ENCODE data around the gene SLC1A4.
A peak's percentile ranks its signal among the peaks of the same experiment; 100 is the strongest.
"Not testable (repeated sequence)": the region's sequence is repeated elsewhere in the genome, so short reads cannot be mapped to it uniquely, and the experiment has no call there.

SLC1A4 gene

GRCh38 chr2:64966017-64966416, 23.2 kb upstream of the SLC1A4 start:
- DNase-seq (ENCODE audit: low spot score): no peak

GRCh38 chr2:64966839-64967238, 22.4 kb upstream of the SLC1A4 start:
- DNase-seq (ENCODE audit: low spot score): no peak

GRCh38 chr2:64967601-64968000, 21.6 kb upstream of the SLC1A4 start:
- no peak for DNase-seq (ENCODE audit: low spot score)

GRCh38 chr2:64969086-64969485, 20.1 kb upstream of the SLC1A4 start:
- not testable (repeated sequence) for DNase-seq (ENCODE audit: low spot score)

GRCh38 chr2:64970495-64970894, 18.7 kb upstream of the SLC1A4 start:
- DNase-seq (ENCODE audit: low spot score): no peak

- DNase-seq (ENCODE audit: low spot score): no peak
Observed at GRCh38 chr2:64972426-64972825, 16.8 kb upstream of the SLC1A4 start.

GRCh38 chr2:64972876-64973275, 16.3 kb upstream of the SLC1A4 start:
- no peak for DNase-seq (ENCODE audit: low spot score)

- peak; percentile 43 for DNase-seq (ENCODE audit: low spot score)
Observed at GRCh38 chr2:64975232-64975821, 13.9 kb upstream of the SLC1A4 start.

GRCh38 chr2:64976276-64976675, 12.9 kb upstream of the SLC1A4 start:
- no peak for DNase-seq (ENCODE audit: low spot score)

GRCh38 chr2:64978514-64979268, 10.5 kb upstream of the SLC1A4 start:
- DNase-seq (ENCODE audit: low spot score): no peak

- no peak for DNase-seq (ENCODE audit: low spot score)
Observed at GRCh38 chr2:64979744-64980143, 9.5 kb upstream of the SLC1A4 start.

- no peak for DNase-seq (ENCODE audit: low spot score)
Observed at GRCh38 chr2:64980183-64980582, 9.0 kb upstream of the SLC1A4 start.

- DNase-seq (ENCODE audit: low spot score): no peak
Observed at GRCh38 chr2:64982311-64982857, 6.8 kb upstream of the SLC1A4 start.

GRCh38 chr2:64982932-64983331, 6.3 kb upstream of the SLC1A4 start:
- no peak for DNase-seq (ENCODE audit: low spot score)

- no peak for DNase-seq (ENCODE audit: low spot score)
Observed at GRCh38 chr2:64985447-64985846, 3.8 kb upstream of the SLC1A4 start.

- no peak for DNase-seq (ENCODE audit: low spot score)
Observed at GRCh38 chr2:64987001-64987955, 1.9 kb upstream of the SLC1A4 start.

- DNase-seq (ENCODE audit: low spot score): no peak
Observed at GRCh38 chr2:64987956-64988419, 1.2 kb upstream of the SLC1A4 start.

- peak; percentile 50 for DNase-seq (ENCODE audit: low spot score)
Observed at GRCh38 chr2:64988420-64989125, 626 bp upstream of the SLC1A4 start.

GRCh38 chr2:64989982-64990614, 899 bp downstream of the SLC1A4 start:
- DNase-seq (ENCODE audit: low spot score): no peak

GRCh38 chr2:64990876-64991275, 1.7 kb downstream of the SLC1A4 start:
- DNase-seq (ENCODE audit: low spot score): no peak

GRCh38 chr2:64992218-64992617, 3.0 kb downstream of the SLC1A4 start:
- DNase-seq (ENCODE audit: low spot score): no peak
